Measurements from ENCODE around the gene SLC9A4.

DNA sequence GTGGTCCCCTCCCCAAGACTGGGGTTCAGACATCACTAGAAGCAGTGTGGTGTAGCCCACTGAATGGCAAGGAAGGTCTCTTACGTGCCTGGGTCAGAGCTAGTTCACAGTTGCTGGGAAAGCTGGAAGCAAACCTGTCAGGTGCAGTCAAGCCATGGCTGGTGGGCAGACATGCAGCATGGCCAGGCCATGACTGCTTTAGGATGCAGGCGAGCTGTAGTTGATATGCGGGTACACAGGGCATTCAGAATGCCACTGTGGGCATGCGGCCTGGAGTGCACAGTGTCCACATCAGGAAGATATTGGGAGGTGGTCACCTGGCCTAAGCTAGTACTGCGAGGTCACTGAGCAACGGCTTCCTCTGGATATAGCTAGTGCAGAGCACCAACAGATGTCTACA lies 11.8 kb upstream of the SLC9A4 start:
- TF ChIP-seq YY1 (IDR thresholded peaks at IDR 0.05; ENCODE audit: insufficient read depth, insufficient read length), result no peak
- no peak for TF ChIP-seq ZNF274 (IDR thresholded peaks at IDR 0.05; ENCODE audit: low read depth, low read length)

Data from NT2/D1 (cell line).